ENCODE measurements around the gene POMZP3.
"Not testable (repeated sequence)": the region's sequence is repeated elsewhere in the genome, so short reads cannot be mapped to it uniquely, and the experiment has no call there.

- not testable (repeated sequence) for TF ChIP-seq POLR2AphosphoS5 (IDR thresholded peaks at IDR 0.05; ENCODE audit: low read depth, low read length); POLR2A (IDR thresholded peaks at IDR 0.05; ENCODE audit: low read depth, low read length); TAF1 (IDR thresholded peaks at IDR 0.05; ENCODE audit: borderline replicate concordance, low read depth, low read length)
Measured at GRCh38 chr7:76565001-76565400, 62.1 kb downstream of the POMZP3 start.

All from GM12892 (cell line).